DLD1 (cell line): ENCODE data around the gene ADAM17.
"Not testable (repeated sequence)": the region's sequence is repeated elsewhere in the genome, so short reads cannot be mapped to it uniquely, and the experiment has no call there.

Experiments used
- in situ Hi-C: cut with HindIII; loops from 2 replicates; pipeline ENCODE4 v1.10.0; 2017; ENCODE audit warnings: low sequenced_read_pairs

The ADAM17 gene

GRCh38 chr2:9570182-9571060 is 14.8 kb upstream of the ADAM17 start:
- in situ Hi-C loops: no loop called here

DNA sequence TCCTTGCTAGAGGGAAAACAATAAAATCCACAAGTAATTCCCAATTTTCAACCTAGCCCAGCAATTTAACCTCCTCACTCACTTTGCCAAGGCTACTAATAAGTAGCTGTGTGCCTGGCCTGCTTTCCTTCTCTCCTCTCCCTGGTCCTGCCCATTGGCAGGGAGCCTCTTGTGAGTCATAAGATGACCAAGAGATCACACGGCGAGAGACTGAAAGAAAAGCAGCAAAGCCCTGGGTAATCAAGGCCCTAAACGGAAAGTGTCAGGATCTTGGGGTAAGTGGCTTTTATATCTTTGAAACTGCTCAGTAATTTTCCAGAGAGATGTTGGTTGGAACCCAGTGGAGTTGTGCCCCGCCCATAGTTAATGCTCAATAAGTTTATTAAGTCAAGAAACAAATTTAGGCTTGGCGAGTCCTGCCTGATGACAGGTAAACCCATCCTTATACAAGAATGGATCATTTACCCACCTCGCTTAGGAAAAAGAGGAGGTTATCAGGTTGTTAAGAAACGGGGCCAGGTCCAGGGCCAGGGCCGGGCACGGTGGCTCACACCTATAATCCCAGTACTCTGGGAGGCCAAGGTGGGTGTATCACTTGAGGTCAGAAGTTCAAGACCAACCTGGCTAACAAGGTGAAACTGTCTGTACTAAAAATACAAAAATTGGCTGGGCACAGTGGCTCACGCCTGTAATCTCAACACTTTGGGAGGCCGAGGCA is 10.0 kb upstream of the ADAM17 start:
- in situ Hi-C loops: no loop called here

DNA sequence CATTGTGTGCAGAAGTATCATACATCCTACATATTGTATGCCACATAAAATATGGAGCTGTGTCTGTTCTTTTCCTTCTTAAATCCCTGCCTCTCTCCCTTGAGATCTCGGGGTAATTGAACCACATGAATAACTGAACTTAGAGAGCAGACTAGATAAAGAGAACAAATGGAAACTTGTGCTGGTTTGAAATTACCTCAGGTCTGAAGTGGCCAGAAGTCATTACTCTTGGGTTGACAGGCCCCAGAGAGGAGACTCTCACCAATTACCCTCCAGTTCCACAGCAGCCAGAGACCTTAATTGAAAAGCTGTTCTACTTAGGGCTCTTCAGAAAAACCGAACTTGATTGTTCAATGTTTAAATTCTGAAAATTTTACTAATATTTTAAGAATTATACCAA is 5.0 kb upstream of the ADAM17 start:
- in situ Hi-C loops: no loop called here

DNA sequence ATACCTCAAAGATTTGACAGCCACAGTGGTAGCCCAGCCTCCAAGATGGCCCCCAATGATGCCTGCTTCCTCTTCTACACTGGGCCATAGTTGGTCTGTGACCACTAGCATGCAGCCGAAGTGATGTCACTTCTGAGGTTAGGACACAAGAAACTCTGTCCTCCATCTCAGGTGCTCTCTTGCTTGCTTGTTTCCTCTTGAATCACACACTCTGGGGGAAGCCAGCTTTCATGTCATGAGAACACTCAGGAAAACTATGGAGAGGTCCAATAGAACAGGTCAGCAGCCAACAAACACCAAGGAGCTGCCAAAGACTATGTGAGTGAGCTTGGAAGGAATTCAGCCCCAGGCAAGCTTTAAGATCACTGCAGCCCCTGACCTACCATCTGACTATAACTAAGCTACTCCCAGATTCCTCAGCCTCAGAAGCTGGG is 3.3 kb upstream of the ADAM17 start:
- in situ Hi-C loops: no loop called here

GRCh38 chr2:9556121-9556743 is 602 bp upstream of the ADAM17 start:
- in situ Hi-C loops: no loop called here

DNA sequence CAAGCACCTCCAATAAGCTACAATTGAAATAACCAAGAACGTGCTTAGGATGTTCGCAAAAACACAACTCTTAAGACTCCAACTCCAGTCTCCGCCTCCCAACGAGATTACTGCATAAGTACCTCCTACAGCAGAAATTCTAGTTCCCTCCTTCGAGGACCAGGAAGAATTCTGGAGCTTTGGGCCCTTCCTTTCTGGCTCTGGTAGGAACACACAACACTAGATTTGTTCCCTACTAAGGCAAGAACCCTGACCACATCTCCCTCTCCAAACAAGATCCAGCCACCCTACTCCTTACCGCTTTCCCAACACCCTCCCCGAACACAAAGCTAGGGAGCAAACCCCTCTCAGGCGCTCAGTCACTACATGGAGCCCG is 721 bp downstream of the ADAM17 start:
- in situ Hi-C loops: no loop called here

- in situ Hi-C loops: no loop called here
These were observed 3.1 kb downstream of the ADAM17 start for GRCh38 chr2:9552219-9553178.

- in situ Hi-C loops: not testable (repeated sequence)
These were observed 4.7 kb downstream of the ADAM17 start for GRCh38 chr2:9550859-9551391.

- in situ Hi-C loops: no loop called here
These were observed 6.2 kb downstream of the ADAM17 start for GRCh38 chr2:9549420-9549819.

- in situ Hi-C loops: no loop called here
These were observed 7.1 kb downstream of the ADAM17 start for GRCh38 chr2:9548506-9548905.

- in situ Hi-C loops: no loop called here
These were observed 8.2 kb downstream of the ADAM17 start for GRCh38 chr2:9547262-9547991.

- in situ Hi-C loops: no loop called here
These were observed 10.1 kb downstream of the ADAM17 start for GRCh38 chr2:9545502-9545901.

DNA sequence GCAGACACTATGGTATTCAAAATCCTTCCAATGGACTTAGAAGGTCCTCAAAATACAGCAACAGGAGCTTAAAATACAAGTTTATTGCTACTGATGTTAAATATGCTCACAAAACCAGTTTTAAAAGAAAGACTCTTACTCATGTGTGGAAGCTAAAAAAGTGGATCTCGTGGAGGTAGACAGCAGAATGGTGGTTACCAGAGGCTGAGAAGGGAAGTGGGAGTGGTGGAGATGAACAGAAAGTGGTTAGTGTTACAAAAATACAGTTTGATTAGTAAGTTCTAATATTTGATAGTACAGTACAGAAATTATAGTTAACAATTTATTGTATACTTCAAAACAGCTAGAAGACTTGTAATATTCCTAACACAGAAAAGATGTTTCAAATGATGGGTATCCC is 12.1 kb downstream of the ADAM17 start:
- in situ Hi-C loops: no loop called here

- in situ Hi-C loops: no loop called here
These were observed 16.1 kb downstream of the ADAM17 start for GRCh38 chr2:9539531-9539930.

DNA sequence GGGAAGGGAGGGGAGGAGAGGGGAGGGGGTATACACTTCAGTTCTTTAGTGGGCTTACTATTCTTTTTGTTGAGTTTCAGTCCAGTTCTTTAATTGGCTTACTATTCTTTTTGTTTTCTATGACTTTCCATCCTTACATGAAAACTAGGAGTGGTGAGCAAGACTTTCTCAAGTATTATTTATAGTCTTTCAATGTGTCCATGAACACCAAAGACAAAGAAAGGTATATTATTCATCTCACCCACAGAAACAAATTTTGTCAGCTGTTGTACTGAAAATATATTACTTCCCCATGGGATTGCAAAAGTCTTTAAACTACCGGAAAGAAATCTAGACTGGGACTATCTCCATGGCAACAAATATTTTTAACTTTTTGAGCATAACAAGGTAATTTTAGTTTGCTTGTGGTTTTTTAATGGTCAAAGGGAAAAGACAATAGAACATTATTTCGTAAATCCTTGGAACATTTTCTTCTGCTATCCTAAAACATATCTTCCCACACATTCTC is 17.6 kb downstream of the ADAM17 start:
- in situ Hi-C loops: no loop called here

DNA sequence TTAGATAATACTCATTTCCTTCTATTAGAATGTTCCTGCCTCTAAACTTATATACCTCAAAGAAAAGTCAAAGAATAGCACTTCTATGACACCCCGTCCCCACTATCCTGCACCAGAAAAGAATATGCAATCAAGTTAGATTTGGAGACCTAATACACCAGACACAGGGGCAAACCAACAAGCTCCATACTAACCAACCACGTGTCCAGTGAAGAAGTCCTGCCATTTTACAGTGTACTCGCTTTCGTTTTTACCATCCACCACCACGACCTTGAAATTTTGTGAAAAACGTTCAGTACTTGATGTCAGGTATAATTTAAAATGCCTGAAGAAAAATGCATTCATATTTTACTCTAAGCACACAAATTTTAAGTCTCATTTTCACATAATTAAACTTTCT is 19.1 kb downstream of the ADAM17 start:
- in situ Hi-C loops: no loop called here

- in situ Hi-C loops: no loop called here
These were observed 20.5 kb downstream of the ADAM17 start for GRCh38 chr2:9535177-9535576.

DNA sequence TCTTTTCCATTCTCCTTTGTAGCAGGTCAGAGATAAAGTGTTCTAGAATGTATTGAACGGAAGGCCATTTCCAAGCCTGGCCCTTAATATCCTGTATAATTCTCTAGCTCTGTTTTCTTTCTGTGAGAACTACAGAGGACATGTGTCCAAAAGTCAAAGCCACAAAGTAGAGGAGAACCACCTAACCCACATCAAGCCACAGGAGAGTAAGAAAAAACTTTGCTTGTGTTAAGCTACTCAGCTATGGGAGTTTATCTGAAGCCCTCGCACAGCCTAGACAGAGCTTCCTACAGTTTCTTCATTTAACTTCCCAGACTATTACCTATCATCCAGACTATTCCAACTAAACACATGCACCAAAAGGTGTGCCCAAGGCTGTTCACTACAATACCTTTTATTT is 22.0 kb downstream of the ADAM17 start:
- in situ Hi-C loops: no loop called here

DNA sequence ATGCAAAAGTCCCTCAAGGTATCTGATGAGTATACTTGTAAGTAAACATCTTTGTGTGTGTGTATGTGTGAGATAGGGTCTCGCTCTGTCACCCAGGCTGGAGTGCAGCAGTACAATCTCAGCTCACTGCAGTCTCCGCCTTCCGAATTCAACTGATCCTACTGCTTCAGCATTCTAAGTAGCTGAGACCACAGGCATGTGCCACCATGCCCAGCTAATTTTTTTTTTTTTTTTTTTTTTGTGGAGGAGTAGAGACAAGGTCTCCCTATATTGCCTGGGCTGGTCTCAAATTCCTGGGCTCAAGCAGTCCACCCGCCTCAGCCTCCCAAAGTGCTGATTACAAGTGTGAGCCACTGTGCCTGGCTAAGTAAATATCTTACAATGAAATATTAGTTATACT is 23.2 kb downstream of the ADAM17 start:
- in situ Hi-C loops: no loop called here
